B cell (primary cell): ENCODE data around the gene LAMA3. TPM values are rescaled to one million over a fixed set of nuclear protein-coding genes. Genes with fewer than 3 reads are reported as not detected.

Source experiments
- ATAC-seq: fragments of 200-7000 bp; cut with Tn5 transposase; one replicate; pipeline ENCODE4 v1.10.0; 2021; ENCODE audit warnings: low read depth, mild to moderate bottlenecking, moderate number of reproducible peaks, moderate library complexity
- CTCF ChIA-PET: fragments of 350-600 bp; sonication (Branson Sonifier 250); formaldehyde crosslinking; loops from one replicate; lab custom pipeline; 2021; ENCODE audit warnings: antibody characterized with exemption, inconsistent platforms; lab: Charles Lee
- POLR2A ChIA-PET: fragments of 350-600 bp; sonication (Branson Sonifier 250); formaldehyde crosslinking; loops from one replicate; lab custom pipeline; 2021; ENCODE audit warnings: antibody characterized with exemption; lab: Charles Lee
- DNase-seq: peaks from one replicate; pipeline ENCODE4 v3.0.0; 2013
- H2AFZ ChIP-seq: 2 replicates; pipeline ENCODE4 v1.6.1; 2012; ENCODE audit warnings: mild to moderate bottlenecking, low read depth, low read length; ENCODE audit not compliant: insufficient read depth, poor library complexity, severe bottlenecking
- H3K27ac ChIP-seq, 2 donors: 1 replicate in 1 of 2; 2 replicates in 1 of 2; pipeline ENCODE4 v1.5.1; 2012 to 2013; ENCODE audit warnings: low read length in 2 of 2, mild to moderate bottlenecking in 2 of 2, moderate library complexity in 1 of 2
- H3K27me3 ChIP-seq, 4 experiments: fragments of 200-600 bp in 1 of 4; sonication (generic) in 1 of 4; replicated peaks in 1 of 4; 1 replicate in 2 of 4; 2 replicates in 2 of 4; pipeline versions ENCODE4 v1.6.1 to v1.7.0; 2013 to 2016; ENCODE audit warnings: low read length in 3 of 4, mild to moderate bottlenecking in 2 of 4, mixed read lengths in 1 of 4, moderate library complexity in 1 of 4; ENCODE audit not compliant: insufficient read depth in 4 of 4, control insufficient read depth in 3 of 4; ENCODE audit errors: control extremely low read depth in 1 of 4
- H3K36me3 ChIP-seq, 2 experiments: replicated peaks in 1 of 2; 1 replicate in 1 of 2; 2 replicates in 1 of 2; pipeline versions ENCODE4 v1.6.1 to v1.7.1; 2013; ENCODE audit warnings: low read length in 1 of 2; ENCODE audit not compliant: insufficient read depth in 2 of 2, control insufficient read depth in 1 of 2; ENCODE audit errors: control extremely low read depth in 1 of 2, extremely low read depth in 1 of 2
- H3K4me1 ChIP-seq, 2 donors: fragments of 200-600 bp in 1 of 2; sonication (generic) in 1 of 2; 1 replicate in 1 of 2; 2 replicates in 1 of 2; pipeline versions ENCODE4 v1.5.1 to v1.6.1; 2013 to 2017; ENCODE audit warnings: low read length in 2 of 2; ENCODE audit not compliant: control insufficient read depth in 2 of 2, insufficient read depth in 2 of 2
- H3K4me2 ChIP-seq: replicated peaks from 2 replicates; pipeline ENCODE3; 2012; ENCODE audit warnings: mild to moderate bottlenecking, low read depth, low read length; ENCODE audit not compliant: poor library complexity, severe bottlenecking
- H3K4me3 ChIP-seq, 5 experiments: fragments of 200-600 bp in 1 of 5; sonication (generic) in 1 of 5; 1 replicate in 3 of 5; 2 replicates in 2 of 5; pipeline versions ENCODE4 v1.5.1 to v1.7.0; 2011 to 2016; ENCODE audit warnings: low read length in 4 of 5, mild to moderate bottlenecking in 4 of 5, low read depth in 2 of 5, control low read depth in 1 of 5, moderate library complexity in 1 of 5; ENCODE audit not compliant: insufficient read depth in 1 of 5; ENCODE audit errors: control extremely low read depth in 1 of 5, extremely low read depth in 1 of 5
- H3K79me2 ChIP-seq: fragments of 200-600 bp; sonication (generic); one replicate; pipeline ENCODE4 v1.6.0; 2016; ENCODE audit warnings: low read length; ENCODE audit not compliant: control insufficient read depth, insufficient read depth
- H3K9ac ChIP-seq: fragments of 200-600 bp; sonication (generic); 2 replicates; pipeline ENCODE4 v1.6.1; 2017; ENCODE audit warnings: mild to moderate bottlenecking, low read length, moderate library complexity
- H3K9me3 ChIP-seq, 3 donors: one replicate each; pipeline versions ENCODE4 v1.6.1 to v1.7.1; 2013; ENCODE audit warnings: low read length in 2 of 3; ENCODE audit not compliant: control insufficient read depth in 2 of 3, insufficient read depth in 1 of 3; ENCODE audit errors: control extremely low read depth in 1 of 3
- H4K20me1 ChIP-seq: 2 replicates; pipeline ENCODE4 v1.6.0; 2012; ENCODE audit warnings: mild to moderate bottlenecking, low read length; ENCODE audit not compliant: insufficient read depth, control insufficient read depth, poor library complexity, severe bottlenecking
- H3K27ac Mint-ChIP-seq: one replicate; pipeline ENCODE4 v1.8.0; 2021; ENCODE audit warnings: mixed read lengths
- H3K27me3 Mint-ChIP-seq: one replicate; pipeline ENCODE4 v1.8.0; 2021; ENCODE audit warnings: mixed read lengths
- H3K4me1 Mint-ChIP-seq: one replicate; pipeline ENCODE4 v1.8.0; 2021; ENCODE audit warnings: mixed read lengths
- H3K4me3 Mint-ChIP-seq: one replicate; pipeline ENCODE4 v1.8.0; 2021; ENCODE audit warnings: mixed read lengths
- H3K9me3 Mint-ChIP-seq: one replicate; pipeline ENCODE4 v1.8.0; 2022; ENCODE audit warnings: mixed read lengths; ENCODE audit not compliant: insufficient read depth
- CTCF ChIP-seq: fragments of 200-600 bp; IDR thresholded peaks from one replicate; pipeline ENCODE4 v1.8.0; 2022; ENCODE audit warnings: antibody characterized with exemption, mild to moderate bottlenecking
- EZH2 ChIP-seq: IDR thresholded peaks from 2 replicates; pipeline ENCODE4 v1.6.1; 2012; ENCODE audit warnings: borderline replicate concordance, low read depth, mild to moderate bottlenecking, moderate library complexity, low read length; ENCODE audit not compliant: insufficient read depth, poor library complexity, severe bottlenecking
- WGBS: methylation state at CpG from one replicate; pipeline ENCODE4 v1.1.5; 2013; ENCODE audit warnings: missing lambda C conversion rate; ENCODE audit not compliant: insufficient coverage; 5-methylcytosine and 5-hydroxymethylcytosine counted together
- intact Hi-C: fragments of 100-400 bp; cut with micrococcal nuclease; formaldehyde crosslinking; loops from one replicate; pipeline ENCODE4 v1.10.0; 2022
- polyA plus RNA-seq: library from polyadenylated mRNA; depleted of rRNA; stranded (reverse); fragments of >200 nt; gene quantifications from 2 replicates; pipeline ENCODE4 v1.2.3, GENCODE V29; 2012
- total RNA-seq, 2 donors: library from RNA; stranded (reverse); fragments of 120-200 nt in 1 of 2; gene quantifications; 1 replicate in 1 of 2; 2 replicates in 1 of 2; pipeline versions ENCODE4 v1.2.3 to v1.2.4, GENCODE V29; 2013 to 2022

Gene LAMA3
- total and polyA plus RNA-seq, 2 donors (not counting 1 experiment from before 2014, with no cell fraction given) = 0.03 to 0.32 TPM

DNA sequence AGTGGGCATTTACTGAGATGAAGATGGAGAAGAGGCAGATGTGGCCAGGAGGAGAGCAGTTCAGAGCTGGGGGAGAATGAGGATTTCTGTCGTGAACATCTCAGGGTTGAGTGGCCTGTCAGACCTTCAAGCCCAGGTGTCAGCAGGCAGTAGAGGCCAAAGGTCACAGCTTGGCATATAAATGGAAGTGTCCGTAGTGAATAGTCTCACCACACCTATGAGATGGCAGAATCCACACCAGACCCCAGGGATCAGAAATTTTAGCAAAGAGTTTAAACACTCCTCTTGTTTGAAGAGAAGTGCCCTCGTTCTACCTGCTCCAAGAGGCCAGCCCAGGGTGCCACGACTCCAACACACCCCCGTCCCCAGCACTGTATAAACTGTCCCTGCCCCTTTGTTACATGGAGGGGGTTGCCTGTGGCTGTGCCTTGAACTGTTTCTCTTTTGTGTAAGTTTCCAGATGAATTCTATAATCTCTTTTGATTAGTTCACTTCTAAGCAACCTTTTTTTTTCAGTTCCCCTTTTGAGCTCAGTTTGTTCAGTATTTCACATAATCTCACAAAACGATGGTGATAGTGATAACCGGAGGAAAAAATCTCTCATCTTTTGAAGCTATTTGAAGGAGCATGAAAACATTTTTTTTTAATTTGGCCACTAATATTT is 256.3 kb downstream of the LAMA3 start:
- ChIA-PET POLR2A (no interaction called here), CTCF (interaction anchor here (0.7 to 2.2 kb wide), 5 partner anchors 11 to 170 kb away, joined by 3 to 6 read pairs (median 3); no protein-coding TSS in a partner anchor)
- WGBS = 73% methylated on average over 2 of the region's 7 CpGs
- ATAC-seq (peak; percentile 47), DNase-seq (peak; percentile 29)
- Histone ChIP-seq H3K4me1 (peaks cover 8 to 14% of the 10 kb centered on the region in 2 donors), H3K9ac (no peak overlapping the region), H3K4me3 (no peak overlapping the region), H3K36me3 (no peaks in the 10 kb centered on the region), H4K20me1 (no peaks in the 10 kb centered on the region), H2AFZ (no peak overlapping the region), H3K27ac (no peak overlapping the region), H3K79me2 (no peaks in the 10 kb centered on the region), H3K4me2 (peak overlapping the region; percentile 31), H3K9me3 (no peaks in the 10 kb centered on the region), H3K27me3 (no peaks in the 10 kb centered on the region)
- intact Hi-C loops = no loop called here
- H3K9me3 Mint-ChIP-seq = no peaks in the 10 kb centered on the region
- peaks cover 13% of the 10 kb centered on the region for H3K4me1 Mint-ChIP-seq
- H3K4me3 Mint-ChIP-seq = peak overlapping the region; percentile 29
- no peak for TF ChIP-seq CTCF
- no peaks in the 10 kb centered on the region for H3K27me3 Mint-ChIP-seq
- H3K27ac Mint-ChIP-seq = peak overlapping the region; percentile 54

- 96% methylated on average over 4 of the region's 5 CpGs for WGBS
- ATAC-seq = no peak
- Histone ChIP-seq H3K36me3 (no peaks in the 10 kb centered on the region), H3K79me2 (no peaks in the 10 kb centered on the region), H2AFZ (no peak overlapping the region), H3K4me1 (peaks cover 8 to 14% of the 10 kb centered on the region in 2 donors), H3K27ac (no peak overlapping the region), H3K4me3 (no peak overlapping the region), H3K9ac (no peak overlapping the region), H4K20me1 (no peaks in the 10 kb centered on the region), H3K27me3 (no peaks in the 10 kb centered on the region), H3K4me2 (no peak overlapping the region), H3K9me3 (no peaks in the 10 kb centered on the region)
- ChIA-PET CTCF (interaction anchor here (1.0 to 2.2 kb wide), 3 partner anchors 9 to 31 kb away, joined by 3 to 9 read pairs (median 3); no protein-coding TSS in a partner anchor), POLR2A (no interaction called here)
- Mint-ChIP-seq H3K4me1 (peaks cover 9% of the 10 kb centered on the region), H3K9me3 (no peaks in the 10 kb centered on the region), H3K4me3 (no peak overlapping the region), H3K27me3 (no peaks in the 10 kb centered on the region), H3K27ac (no peak overlapping the region)
- no peak for TF ChIP-seq EZH2
- no peak for TF ChIP-seq CTCF
- intact Hi-C loops = no loop called here
- DNase-seq = no peak
Measured at GRCh38 chr18:23949863-23950262, 260.6 kb downstream of the LAMA3 start.
